NCI-H2171 (cell line): Measurements from ENCODE around the gene DIDO1.

Experiments used
- DNase-seq: peaks from one replicate; lab custom pipeline; 2025; lab: John Stamatoyannopoulos, UW

The DIDO1 gene

DNA sequence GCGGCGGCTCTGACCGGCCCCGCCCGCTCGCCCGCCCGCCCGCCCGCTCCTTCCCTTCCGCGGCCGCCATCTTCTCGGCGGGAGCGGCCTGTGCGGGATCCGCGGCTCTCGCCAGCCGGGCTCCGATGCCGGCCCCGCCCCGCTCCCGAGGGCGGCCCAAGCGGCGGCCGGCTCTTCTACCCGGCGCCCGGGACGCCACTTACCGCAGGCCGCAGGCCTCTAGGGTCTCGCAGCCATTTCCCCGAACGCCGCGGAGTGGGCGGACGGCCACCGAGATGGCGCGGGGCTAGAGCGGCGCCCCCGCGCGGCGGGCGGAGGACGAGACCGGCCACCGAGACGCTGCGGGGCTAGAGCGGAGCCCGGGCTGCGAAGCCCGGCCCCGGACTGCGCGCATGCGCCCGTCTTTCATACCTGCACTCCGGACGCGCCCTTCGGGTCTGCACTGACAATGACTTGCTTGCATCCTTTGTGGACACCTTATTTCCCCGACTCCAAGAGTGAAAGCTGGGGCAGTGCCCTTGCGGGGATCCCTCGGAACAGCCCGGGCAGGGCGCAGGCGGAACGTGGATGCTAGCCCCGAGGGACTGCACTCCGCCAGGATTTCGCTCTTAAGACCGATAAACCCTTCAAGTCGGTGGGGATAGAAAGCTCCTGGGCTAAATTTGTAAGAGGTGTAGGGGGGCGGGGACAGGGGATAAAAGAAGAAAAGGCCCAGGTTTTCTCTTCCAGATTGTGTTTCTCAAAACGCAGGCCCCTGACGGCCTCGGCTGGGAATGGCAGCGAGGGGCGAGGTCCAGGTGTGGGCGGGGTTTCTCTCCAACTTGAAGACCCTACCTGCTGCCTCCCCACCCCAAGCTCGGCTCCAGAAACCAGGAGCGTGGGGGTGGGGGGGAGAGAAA, at the start of gene DIDO1:
Gene DIDO1 (minus strand): TSS at position 277 of the 899 bp plus-strand sequence.
- peak; percentile 92 for DNase-seq

- DNase-seq, result no peak
Observed at GRCh38 chr20:62975251-62975760, 49.0 kb upstream of the DIDO1 start.

- DNase-seq, result no peak
Observed at GRCh38 chr20:62972845-62973745, 46.8 kb upstream of the DIDO1 start.

- peak; percentile 78 for DNase-seq
Observed at GRCh38 chr20:62971950-62972844, 45.9 kb upstream of the DIDO1 start.

- DNase-seq, result no peak
Observed at GRCh38 chr20:62971211-62971949, 45.1 kb upstream of the DIDO1 start.

DNA sequence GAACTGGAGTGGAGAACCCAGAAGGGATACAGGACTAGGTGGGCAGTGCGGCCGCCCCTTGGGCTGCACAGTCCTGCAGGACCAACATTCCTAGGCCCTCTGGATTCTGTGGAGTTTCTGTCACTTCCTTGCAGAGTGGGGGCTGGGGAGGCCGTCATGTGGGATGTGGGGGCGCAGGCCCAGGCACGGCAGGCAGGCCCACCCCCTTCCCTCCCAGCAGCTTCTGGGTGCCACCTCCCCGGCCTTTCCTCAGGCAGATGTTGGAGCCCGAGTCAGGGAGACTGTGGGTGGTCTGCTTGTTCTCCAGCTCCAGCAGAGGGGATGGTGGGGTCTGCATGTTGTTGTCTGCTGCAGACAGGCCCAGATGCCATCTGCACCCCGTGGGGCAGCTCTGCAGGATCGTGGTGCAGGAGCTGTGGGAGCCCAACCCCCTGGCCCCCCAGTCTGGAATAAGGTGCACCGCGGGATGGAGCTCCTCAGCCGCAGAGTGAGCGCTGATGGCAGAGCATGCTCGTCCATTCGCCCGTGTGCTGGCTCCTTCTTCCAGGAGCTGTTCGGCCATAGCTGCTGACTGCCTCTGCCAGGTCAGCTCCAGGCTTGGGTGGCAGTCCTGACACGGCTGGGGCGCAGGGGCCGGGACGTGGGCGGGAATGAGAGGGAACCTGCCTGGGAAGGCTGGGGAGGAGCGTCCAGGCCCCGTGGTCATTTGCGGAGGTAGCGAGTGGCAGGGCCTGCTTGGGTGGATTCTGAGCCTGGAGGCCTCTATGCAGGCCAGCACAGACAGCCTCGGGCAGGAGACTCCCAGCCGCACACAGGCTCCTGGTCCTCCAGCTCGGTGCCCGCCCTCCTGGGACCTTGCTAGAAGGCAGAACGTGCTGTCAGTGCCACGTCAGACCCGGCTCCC, 44.3 kb upstream of the DIDO1 start:
- no peak for DNase-seq

- DNase-seq, result no peak
Observed at GRCh38 chr20:62969939-62970306, 43.6 kb upstream of the DIDO1 start.

- no peak for DNase-seq
Observed at GRCh38 chr20:62969179-62969760, 43.0 kb upstream of the DIDO1 start.

DNA sequence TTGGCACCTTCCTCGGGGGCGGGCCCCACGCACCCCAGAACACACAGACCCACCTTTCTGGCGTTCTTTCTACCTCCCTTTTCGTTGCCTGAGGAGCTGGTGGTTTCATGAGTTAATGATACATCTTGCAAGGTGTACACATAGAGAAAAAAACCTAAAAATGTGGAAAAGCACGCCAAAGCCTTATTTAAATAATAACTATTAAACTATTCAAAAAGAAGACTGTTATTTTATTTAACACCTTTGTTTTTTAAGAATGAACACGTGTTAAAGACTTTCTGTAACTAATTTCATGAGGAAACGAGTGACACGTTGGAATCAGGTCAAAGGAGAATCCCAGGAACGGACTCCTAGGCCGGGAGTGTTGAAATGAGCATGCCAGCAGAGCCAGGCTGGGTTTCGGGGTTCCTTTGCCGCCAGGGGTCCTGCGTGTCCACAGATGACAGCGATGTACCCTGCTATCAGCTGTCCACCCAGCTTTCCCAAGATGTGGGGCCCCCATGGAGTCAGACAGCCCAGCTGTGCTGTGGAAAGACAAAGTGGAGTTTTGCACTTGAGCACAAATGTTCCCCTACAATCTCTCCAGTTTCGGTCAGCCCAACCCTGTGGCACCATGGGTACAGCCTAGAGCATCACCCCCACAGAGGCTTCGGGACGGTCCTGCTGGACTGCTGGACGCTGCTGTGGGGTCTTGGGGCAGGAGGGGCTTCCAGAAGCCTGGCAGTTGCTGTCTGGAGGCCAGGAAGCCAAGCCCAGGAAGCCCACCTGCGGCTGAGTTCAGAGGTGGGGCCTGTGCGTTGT, 42.3 kb upstream of the DIDO1 start:
- DNase-seq, result no peak

- no peak for DNase-seq
Observed at GRCh38 chr20:62967628-62968351, 41.5 kb upstream of the DIDO1 start.

GRCh38 chr20:62967149-62967501, 40.8 kb upstream of the DIDO1 start:
- no peak for DNase-seq

DNA sequence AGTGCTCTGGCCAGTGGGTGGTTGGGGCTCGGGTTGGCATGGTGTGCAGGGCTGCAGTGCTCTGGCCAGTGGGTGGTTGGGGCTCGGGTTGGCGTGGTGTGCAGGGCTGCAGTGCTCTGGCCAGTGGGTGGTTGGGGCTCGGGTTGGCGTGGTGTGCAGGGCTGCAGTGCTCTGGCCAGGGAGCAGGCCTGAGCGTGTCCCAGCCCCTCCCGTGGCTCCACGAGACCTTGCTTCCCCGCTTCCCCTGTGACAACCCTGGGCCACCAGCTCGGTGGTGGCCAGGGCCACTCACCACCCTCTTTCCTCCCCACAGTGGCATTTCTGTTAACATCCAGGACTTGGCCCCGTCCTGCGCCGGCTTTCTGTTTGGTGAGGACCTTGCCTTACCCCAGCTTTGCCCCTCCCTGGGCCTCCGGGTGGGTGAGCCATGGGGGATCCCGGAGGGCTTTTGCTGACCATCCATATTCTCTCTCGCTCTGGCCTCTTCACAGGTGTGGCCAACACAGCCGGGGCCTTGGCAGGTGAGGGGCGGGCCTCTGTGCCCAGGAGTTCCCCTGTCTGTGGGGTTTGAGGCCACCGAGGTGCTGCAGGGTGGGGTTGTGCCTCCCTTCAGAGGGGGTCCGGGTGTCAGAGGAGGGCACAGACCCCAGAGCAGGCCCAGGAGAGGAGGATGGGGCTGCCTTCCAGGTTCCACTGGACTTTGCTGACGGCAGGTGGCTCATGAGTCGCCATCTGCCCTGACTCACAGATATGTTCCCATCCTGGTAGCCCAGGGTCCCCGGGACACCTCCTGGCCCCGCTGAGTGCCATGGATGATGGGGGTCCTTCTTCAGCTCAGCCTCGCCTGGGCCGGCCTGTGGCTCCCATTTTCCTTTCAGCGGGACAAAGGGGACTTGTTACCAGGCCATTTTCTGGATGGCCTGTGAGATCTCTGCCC, 40.2 kb upstream of the DIDO1 start:
- DNase-seq, result no peak

DNA sequence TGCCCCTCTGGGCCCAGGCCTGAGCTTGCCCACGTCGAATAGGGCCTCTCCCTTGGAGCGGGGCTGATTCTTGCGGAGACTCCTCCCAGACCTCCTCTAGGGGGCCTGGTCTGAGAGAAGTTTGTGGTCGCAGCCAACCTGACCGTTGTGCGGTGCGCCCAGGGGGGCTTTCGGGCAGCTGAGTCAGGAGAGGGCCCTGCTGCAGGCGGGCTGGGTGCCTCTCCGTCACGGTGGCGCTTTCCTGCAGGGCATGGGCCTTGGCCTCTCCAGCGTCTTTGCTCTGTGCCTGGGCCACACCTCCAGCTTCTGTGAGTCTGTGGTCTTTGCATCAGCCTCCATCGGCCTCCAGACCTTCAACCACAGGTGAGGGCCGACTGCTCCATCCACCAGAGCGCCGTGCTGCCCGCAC, 39.1 kb upstream of the DIDO1 start:
- DNase-seq, result no peak

- no peak for DNase-seq
Observed at GRCh38 chr20:62964700-62965099, 38.4 kb upstream of the DIDO1 start.

- no peak for DNase-seq
Observed at GRCh38 chr20:62963614-62964397, 37.5 kb upstream of the DIDO1 start.
